Stimulated activated CD8-positive, alpha-beta memory T cell treated with anti-CD3 and anti-CD28 coated beads, Interleukin-15, amount 100 ng/mL, for 48 hours (primary cell): Measurements from ENCODE around the gene FOCAD.

ENCODE experiments used
- DNase-seq, 2 donors: peaks; one replicate each; pipeline ENCODE4 v3.0.0-alpha.2; 2020; ENCODE audit warnings: low read depth in 2 of 2

The FOCAD gene

GRCh38 chr9:20683351-20684034, 566 bp upstream of the FOCAD start:
- DNase-seq, result no peak

- DNase-seq, result no peak
Observed at GRCh38 chr9:20684875-20685696, 1.0 kb downstream of the FOCAD start.

- DNase-seq, result no peak
Observed at GRCh38 chr9:20685769-20686168, 1.7 kb downstream of the FOCAD start.

- no peak for DNase-seq
Observed at GRCh38 chr9:20689833-20690232, 5.8 kb downstream of the FOCAD start.

- no peak for DNase-seq
Observed at GRCh38 chr9:20692554-20692953, 8.5 kb downstream of the FOCAD start.

- DNase-seq, result no peak
Observed at GRCh38 chr9:20693068-20693467, 9.0 kb downstream of the FOCAD start.

GRCh38 chr9:20694248-20694647, 10.2 kb downstream of the FOCAD start:
- DNase-seq, result no peak

GRCh38 chr9:20697021-20697719, 13.1 kb downstream of the FOCAD start:
- no peak for DNase-seq

GRCh38 chr9:20698782-20699181, 14.7 kb downstream of the FOCAD start:
- DNase-seq, result no peak

- no peak for DNase-seq
Observed at GRCh38 chr9:20701060-20701459, 17.0 kb downstream of the FOCAD start.

GRCh38 chr9:20702570-20702969, 18.5 kb downstream of the FOCAD start:
- DNase-seq, result no peak

- no peak for DNase-seq
Observed at GRCh38 chr9:20703146-20703545, 19.1 kb downstream of the FOCAD start.

GRCh38 chr9:20707708-20708107, 23.6 kb downstream of the FOCAD start:
- no peak for DNase-seq

- DNase-seq, result no peak
Observed at GRCh38 chr9:20713172-20713571, 29.1 kb downstream of the FOCAD start.

GRCh38 chr9:20714442-20715415, 30.7 kb downstream of the FOCAD start:
- no peak for DNase-seq

- DNase-seq, result no peak
Observed at GRCh38 chr9:20722221-20722620, 38.2 kb downstream of the FOCAD start.

- no peak for DNase-seq
Observed at GRCh38 chr9:20725675-20726074, 41.6 kb downstream of the FOCAD start.

- DNase-seq, result no peak
Observed at GRCh38 chr9:20726144-20726543, 42.1 kb downstream of the FOCAD start.

GRCh38 chr9:20728493-20729220, 44.6 kb downstream of the FOCAD start:
- no peak for DNase-seq

- no peak for DNase-seq
Observed at GRCh38 chr9:20729523-20729922, 45.5 kb downstream of the FOCAD start.

- no peak for DNase-seq
Observed at GRCh38 chr9:20732118-20732517, 48.1 kb downstream of the FOCAD start.
